ENCODE data around the gene GNG13. TPM values are rescaled to one million over a fixed set of nuclear protein-coding genes. Genes with fewer than 3 reads are reported as not detected.

Gene GNG13
- total and polyA plus RNA-seq, 2 donors (not counting 3 experiments of a cell fraction or from before 2014, with no cell fraction given), result not detected

- no peaks in the 10 kb centered on the region for H3K9me1 ChIP-seq (replicated peaks; ENCODE audit: control insufficient read depth, extremely low read depth, insufficient read depth, low read length)
- H3K36me3 ChIP-seq (ENCODE audit: control insufficient read depth in 2 of 2, extremely low read depth in 1 of 2, insufficient read depth in 2 of 2, low read length in 2 of 2), result no peaks in the 10 kb centered on the region
- DNase-seq (ENCODE audit: low read depth, low spot score), result no peak
- ChIA-PET CTCF (no interaction called here), POLR2A (no interaction called here)
- no peaks in the 10 kb centered on the region for H3K79me2 ChIP-seq (ENCODE audit: control insufficient read depth, insufficient read depth, low read length)
- no peak overlapping the region for H2AFZ ChIP-seq (ENCODE audit: low read depth, low read length)
- no peak for FAIRE-seq
- H3K9me3 ChIP-seq (replicated peaks; ENCODE audit: control insufficient read depth, insufficient read depth, low read length), result no peaks in the 10 kb centered on the region
- H3K4me1 ChIP-seq (ENCODE audit: control insufficient read depth, extremely low read depth, insufficient read depth, low read length), result no peaks in the 10 kb centered on the region
- TF ChIP-seq MAX (IDR thresholded peaks at IDR 0.05; ENCODE audit: insufficient read depth, insufficient read length), result no peak
- no peak for TF ChIP-seq EZH2 (IDR thresholded peaks at IDR 0.05; ENCODE audit: borderline replicate concordance, low read depth, low read length, severe bottlenecking)
- TF ChIP-seq CTCF (IDR thresholded peaks at IDR 0.05; ENCODE audit: extremely low read depth in 1 of 2, insufficient read depth in 1 of 2, low read depth in 1 of 2, low read length in 2 of 2), result no peak
- no peak for TF ChIP-seq GATA2 (IDR thresholded peaks at IDR 0.05; ENCODE audit: insufficient read depth, insufficient read length, low read depth, low read length)
- no peak for TF ChIP-seq FOS (IDR thresholded peaks at IDR 0.05; ENCODE audit: borderline replicate concordance, insufficient read depth, low read length)
- no peak for TF ChIP-seq JUN (IDR thresholded peaks at IDR 0.05; ENCODE audit: borderline replicate concordance, insufficient read depth, insufficient read length, low read depth)
- TF ChIP-seq POLR2A (IDR thresholded peaks at IDR 0.05; ENCODE audit: low read depth, low read length), result no peak
- no peak for TF ChIP-seq POLR2AphosphoS5 (IDR thresholded peaks at IDR 0.05; ENCODE audit: insufficient read depth, low read depth, low read length)
- TF ChIP-seq MYC (IDR thresholded peaks at IDR 0.05; ENCODE audit: low read depth, low read length), result no peak
- H3K4me3 ChIP-seq (replicated peaks in 1 of 3; ENCODE audit: insufficient read depth in 1 of 3, low read depth in 1 of 3, low read length in 3 of 3), result no peak overlapping the region
- H3K9ac ChIP-seq (replicated peaks; ENCODE audit: extremely low read depth, insufficient read depth, low read length), result no peak overlapping the region
- H3K27me3 ChIP-seq (ENCODE audit: control insufficient read depth in 2 of 2, insufficient read depth in 2 of 2, low read length in 2 of 2), result no peaks in the 10 kb centered on the region
- H3K4me2 ChIP-seq (ENCODE audit: insufficient read depth, low read length), result no peak overlapping the region
- no TSS peak for BruUV-seq (replicated peaks)
- intact Hi-C loops (cut with micrococcal nuclease) (no loop called here), dilution Hi-C loops (cut with MboI; ENCODE audit: extremely low pct_ligation_motif_present, low sequenced_read_pairs) (no loop called here)
- no peaks in the 10 kb centered on the region for H4K20me1 ChIP-seq (replicated peaks; ENCODE audit: control insufficient read depth, extremely low read depth, insufficient read depth, low read length)
- no peak overlapping the region for H3K27ac ChIP-seq (ENCODE audit: insufficient read depth, low read depth, low read length)
These were observed 32.3 kb upstream of the GNG13 start for GRCh38 chr16:832652-833336.
